Measurements from ENCODE around the gene GFRA4.

GFRA4 gene

DNA sequence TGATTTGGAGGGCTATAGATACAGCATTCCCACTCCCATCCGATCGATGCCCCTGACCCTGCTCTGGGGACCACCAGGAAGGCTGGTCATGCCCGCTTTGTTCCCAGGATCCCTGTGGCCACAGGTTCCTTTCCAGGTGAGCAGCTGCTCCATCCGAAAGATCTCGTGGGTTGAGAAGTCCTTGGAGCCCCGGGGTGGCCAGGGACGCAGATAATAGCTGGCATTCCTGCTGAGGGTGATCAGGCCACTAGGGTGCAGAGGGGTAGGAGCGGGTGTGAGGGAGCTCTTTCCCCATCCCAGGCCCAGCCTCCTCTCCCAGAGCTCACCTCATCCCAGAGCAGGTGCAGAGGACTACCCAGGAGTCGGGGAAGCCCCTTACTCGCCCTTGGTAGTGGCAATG, 11.2 kb upstream of the GFRA4 start:
- DNase-seq (ENCODE audit: low read depth in 2 of 2) = no peak

DNA sequence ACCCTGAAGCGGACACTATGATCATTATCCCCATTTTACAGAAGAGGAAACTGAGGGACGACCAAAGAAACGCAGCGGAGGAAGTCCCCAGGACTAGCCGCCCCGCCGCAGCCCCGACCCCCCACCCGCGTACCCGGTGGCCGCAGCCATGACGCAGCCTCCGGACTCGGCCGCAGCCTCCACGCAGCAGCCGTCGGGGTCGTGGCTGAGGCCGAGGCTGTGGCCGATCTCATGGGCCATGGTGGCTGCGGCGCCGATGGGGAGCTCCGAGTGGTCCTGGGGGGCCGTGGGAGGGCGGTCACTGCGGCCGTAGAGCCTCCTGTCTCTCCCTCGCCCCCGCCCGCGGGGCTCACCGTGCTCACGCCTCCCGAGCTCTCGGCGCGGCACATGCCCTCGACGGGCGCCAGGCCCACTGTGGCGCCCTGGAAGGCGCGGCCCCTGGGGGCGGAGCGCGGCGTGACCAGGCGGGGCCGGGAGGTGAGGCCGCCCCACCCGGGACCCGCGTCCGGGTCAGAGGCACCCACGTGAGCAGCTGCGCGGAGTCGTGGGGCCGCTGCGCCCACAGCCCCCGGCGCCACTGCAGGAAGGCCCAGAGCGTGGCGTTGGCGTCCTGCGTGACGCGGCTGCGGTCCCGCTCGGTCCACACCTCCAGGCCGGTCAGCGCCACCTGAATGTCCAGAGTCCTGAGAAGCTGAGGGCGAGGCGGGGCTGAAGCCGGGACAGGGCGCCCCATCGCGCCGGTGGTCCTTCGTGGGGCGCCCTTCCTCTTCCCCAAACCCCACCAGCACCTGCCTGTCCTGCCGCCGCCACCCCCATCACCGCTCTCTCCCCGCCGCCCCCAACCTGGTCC, 10.2 kb upstream of the GFRA4 start:
- DNase-seq (ENCODE audit: low read depth in 2 of 2) = no peak

DNA sequence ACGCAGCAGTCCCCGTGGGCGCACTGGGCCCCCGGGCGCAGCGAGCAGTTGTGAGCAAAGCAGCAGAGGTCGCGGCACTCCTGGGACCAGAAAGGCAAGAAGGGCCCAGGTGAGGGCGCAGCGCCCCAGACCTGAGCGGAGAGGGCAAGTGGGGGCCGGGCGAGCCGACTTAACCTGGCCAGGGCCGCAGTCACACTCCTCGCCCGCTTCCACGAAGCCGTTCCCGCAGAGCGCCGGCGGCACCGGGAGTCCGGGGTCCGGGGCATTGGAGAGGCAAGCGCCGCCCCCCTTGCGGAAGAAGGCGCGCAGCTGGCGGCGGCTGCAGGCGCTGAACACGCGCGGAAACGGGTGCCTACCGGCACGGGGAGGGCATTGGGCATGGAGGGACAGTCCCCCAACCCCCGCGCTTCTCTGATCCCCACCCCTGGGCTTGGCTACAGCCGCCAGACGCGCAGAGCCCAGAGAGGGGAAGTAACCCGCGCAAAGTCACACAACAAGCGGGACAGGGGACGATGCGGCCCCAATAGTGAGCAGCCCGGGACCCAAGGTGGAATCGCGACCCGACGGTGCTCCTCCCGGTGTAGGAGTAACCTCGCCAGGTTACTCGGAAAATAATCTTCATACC, 9.5 kb upstream of the GFRA4 start:
- DNase-seq (ENCODE audit: low read depth in 2 of 2) = no peak

DNA sequence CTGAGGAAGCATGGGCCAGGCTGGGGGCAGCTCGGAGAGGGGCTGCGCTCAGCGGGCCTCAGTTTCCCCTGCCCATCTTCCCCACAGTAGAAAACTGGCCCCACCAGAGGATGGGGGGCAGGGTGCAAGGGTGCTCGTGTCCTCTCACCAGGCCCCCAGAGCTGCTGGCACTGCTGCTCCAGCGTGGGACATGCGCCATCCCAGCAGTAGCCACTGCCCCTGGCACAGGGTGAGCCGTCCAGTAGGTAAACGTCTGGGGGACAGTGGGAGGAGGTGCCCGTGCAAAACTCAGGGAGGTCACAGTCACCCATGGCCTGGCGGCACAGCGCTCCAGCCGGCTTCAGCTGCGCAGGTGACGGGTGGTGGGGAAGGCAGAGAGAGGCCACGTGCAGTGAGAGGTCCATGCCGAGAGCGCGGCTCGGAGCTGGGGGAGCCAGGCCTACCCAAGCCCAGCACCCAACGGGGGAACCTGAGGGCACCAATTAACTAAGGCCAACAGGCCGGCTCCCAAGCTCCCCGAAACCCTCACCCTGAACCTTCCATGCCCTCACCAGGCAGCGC, 8.9 kb upstream of the GFRA4 start:
- DNase-seq (ENCODE audit: low read depth in 2 of 2) = no peak

DNA sequence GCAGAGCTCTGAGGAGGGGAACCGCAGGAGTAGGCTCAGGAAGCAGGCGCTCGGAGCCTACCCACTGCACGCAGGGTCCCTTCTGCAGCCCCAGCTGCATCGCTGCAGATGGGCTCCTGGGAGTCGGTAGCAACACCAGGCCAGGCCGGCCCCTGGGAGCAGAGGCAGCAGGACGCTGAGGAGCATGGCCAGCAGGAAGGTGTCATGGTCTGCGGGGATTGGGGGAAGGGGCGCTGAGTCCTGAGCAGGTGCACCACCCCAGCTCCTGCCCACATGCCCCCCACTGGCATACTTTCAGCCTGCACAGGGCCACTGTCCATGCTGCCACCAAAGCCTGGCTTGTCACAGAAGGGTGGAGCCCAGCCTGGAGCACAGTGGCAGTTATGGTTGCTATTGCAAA, 7.7 kb upstream of the GFRA4 start:
- no peak for DNase-seq (ENCODE audit: low read depth in 2 of 2)

DNA sequence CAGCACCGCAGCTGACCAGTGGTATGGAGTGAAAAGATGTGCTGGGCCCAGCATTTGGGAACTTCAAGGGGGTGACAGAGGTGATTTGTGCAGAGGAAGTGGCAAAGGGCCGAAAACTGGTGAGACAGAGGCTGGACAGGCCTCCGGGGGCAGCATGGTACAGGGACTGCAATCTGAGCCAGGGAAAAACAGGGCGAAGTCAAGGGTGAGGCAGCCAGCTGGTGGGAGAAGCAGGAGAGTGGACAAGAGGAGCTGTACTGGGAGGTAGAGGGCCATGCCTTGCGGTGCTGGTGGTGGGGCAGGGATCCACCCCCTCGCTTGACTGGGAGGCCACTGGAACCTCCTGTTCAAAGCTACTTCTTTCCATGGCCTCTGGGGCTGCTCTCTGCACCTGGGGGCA, 7.3 kb upstream of the GFRA4 start:
- DNase-seq (ENCODE audit: low read depth in 2 of 2) = no peak

DNA sequence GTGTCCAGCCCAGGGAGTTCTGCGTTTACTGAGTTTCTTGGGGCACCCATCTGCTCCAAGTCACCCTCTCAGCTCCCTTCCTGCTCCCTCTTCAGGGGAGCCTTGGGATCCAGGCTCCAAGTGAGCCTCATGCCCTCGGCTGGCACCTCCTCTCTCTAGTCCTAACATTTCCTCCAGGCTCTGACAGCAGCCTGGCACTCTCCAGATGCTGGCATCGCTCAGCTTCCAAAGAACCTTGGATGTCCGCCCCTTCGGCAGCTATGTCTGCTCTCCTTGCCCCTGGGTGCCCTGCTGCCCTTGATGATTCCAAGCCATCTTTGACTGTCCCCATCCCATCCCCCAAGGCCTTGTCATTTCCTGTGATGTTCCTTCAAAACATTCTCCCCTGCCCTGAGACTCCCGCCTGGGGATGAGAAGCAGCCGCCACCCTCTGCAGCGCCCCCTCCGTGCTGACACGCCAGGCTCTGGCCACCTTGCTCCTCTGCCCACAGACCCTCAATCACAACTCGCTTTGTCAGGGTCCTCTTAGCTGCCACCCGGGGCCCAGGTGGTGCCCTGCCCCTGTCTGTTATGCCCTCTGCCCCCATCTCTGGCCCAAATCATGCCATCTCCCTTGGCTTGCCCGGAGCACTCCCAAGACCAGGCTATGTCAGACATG, 6.6 kb upstream of the GFRA4 start:
- no peak for DNase-seq (ENCODE audit: low read depth in 2 of 2)

DNA sequence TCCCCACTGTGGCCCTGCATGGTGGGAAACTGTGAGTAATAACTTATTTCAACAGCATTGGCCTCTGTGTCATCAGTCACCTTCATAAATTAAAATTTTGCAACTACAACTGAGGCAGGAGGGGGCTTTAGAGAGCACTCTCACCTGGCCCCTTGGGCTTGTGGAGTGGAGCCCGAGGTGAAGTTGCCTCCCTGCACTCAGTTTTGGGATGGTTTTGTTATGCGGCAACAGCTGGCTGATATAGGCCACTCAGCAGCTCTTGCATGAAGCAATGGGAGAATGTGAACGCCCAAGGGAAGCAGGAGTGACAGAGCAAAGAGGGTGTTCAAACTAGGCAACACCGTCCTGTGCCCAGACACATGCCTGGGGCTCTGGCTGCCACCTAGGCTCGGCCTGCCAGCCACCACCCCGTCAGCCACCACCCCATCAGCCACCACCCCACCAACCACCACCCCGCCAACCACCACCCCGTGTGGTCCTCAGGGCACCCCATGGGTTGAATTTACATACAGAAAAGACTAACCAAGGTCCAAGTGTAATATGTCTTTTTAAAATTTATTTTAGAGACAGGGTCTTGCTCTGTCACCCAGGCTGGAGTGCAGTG, 4.3 kb upstream of the GFRA4 start:
- DNase-seq (ENCODE audit: low read depth in 2 of 2) = no peak

DNA sequence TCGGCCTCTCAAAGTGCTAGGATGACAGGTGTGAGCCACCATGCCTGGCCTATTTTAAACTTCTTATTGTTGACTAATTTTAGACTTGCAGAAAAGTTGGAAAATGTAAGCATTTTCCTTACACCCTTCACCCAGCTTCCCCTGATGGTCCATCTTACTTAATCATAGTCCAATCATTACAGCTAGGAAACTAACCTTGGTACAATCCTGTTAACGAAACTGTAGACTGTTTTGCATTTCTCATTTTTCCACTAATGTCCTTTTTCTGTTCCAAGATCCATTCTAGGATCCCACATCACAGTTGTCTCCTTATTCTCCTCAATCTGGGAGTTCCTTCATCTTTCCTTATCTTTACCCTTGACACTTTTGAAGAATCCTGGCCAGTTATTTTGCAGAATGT, 659 bp upstream of the GFRA4 start:
- DNase-seq (ENCODE audit: low read depth in 2 of 2) = no peak

DNA sequence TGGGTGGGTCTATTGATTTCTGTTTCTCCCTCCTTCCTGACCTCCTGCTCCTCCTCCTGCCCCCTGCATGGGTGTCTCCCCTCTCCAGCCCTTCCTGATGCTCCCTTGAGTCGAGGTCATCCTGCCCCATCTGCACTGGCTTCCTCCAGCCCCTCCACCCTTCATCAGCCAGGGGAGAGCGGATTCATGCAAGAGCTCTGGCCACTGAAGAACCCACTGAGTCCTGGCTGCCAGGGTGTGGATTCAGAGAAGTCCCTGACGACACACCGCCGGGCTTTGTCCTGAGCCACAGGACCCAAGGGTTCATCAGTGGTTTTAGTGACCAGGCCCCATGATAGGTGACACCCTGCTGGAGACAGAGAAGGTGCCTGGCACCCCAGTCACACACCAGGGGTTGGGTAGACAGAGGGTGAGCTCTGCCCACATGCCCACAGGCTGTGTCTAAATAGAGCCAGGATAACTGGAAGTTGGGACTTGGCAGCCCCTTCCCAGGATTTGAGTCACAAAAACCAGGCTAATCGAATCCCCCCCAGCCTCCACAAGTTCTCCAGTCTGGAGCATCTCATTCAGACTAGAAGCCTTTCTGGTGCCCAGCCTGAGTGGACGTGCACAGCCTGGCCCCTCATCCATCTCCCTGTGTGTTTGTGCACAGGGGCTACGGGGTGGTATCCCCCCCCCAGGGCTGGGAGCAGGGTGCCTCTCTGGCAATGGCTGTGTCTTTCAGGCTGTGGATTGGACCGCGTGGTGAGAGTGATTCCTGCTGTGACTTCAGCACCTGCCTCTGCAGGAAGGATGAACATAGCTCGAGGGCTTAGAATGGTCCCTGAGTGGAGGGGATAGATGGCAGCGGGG, 1.2 kb downstream of the GFRA4 start:
- no peak for DNase-seq (ENCODE audit: low read depth in 2 of 2)

DNA sequence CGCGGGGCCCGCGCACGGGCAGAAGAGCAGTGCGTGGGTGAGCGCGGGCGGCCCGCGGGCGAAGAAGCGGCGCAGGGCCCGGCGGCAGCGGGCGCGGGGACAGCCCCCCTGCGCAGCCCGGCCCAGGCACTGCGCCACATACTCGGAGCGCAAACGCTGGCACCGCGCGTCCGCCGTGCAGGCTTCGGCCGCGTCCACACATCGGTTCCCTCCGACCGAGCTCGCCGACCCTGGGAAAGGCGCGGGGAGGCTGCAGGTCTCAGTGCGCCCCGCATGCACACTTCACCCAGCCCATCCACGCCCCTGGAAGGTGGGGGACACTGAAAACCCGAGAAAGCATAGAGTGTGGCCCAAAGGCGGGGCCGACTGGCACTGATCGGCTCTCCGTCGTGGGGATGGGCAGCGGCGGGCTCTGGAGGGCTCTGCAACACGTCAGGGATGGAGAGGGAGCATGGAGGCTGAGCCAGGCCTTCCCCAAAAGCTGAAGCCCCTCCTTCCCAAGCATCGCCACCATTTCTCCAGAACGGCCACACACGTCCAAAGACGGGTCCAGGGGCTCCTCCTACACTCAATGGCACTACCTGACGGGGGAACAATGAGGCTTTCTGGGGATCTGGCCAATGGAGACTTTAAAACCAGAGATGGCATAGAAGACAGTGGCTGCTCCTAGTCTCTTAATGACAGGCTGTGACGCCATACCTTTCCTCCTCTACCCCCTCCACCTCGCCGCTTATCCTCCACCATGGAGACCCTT, 2.0 kb downstream of the GFRA4 start:
- DNase-seq (ENCODE audit: low read depth in 2 of 2) = no peak

DNA sequence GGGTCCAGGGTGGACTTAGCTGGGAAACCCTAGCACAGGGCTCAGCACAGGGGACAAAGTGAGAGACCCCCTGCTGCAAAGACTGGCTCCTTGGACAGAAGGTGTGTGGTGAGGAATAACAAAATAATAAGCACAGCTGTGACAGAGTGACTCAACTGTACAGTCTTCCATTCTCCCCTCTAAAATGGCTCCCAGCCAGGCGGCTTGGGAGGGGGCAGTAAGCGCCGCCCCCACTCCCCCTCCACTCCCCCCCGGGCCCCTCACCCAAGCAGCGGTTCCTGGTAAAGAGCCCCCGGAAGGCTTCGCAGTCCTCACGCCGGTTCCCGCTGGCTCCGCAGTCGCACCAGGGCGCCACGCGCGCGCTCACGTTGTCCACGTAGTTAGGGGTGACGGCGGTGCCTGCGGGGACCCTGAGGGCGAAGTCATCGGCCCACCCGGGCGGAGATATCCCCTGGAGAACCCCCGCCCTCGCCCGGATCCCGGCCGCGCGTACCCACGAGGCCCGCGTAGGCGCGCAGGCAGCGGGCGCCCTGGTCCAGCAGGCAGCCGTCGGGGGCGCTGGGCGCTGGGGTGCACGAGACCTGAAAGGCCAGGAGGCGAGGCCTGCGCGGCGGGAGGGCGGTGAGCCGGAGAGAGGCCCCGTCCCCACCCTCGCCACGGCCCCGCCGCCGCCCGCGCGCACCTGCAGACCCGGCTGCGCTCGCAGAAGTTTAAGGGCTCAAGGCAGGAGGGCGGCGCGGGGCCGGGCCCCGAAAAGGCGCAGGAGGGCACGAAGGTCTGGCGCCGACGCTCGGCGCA, 2.7 kb downstream of the GFRA4 start:
- DNase-seq (ENCODE audit: low read depth in 2 of 2) = no peak

DNA sequence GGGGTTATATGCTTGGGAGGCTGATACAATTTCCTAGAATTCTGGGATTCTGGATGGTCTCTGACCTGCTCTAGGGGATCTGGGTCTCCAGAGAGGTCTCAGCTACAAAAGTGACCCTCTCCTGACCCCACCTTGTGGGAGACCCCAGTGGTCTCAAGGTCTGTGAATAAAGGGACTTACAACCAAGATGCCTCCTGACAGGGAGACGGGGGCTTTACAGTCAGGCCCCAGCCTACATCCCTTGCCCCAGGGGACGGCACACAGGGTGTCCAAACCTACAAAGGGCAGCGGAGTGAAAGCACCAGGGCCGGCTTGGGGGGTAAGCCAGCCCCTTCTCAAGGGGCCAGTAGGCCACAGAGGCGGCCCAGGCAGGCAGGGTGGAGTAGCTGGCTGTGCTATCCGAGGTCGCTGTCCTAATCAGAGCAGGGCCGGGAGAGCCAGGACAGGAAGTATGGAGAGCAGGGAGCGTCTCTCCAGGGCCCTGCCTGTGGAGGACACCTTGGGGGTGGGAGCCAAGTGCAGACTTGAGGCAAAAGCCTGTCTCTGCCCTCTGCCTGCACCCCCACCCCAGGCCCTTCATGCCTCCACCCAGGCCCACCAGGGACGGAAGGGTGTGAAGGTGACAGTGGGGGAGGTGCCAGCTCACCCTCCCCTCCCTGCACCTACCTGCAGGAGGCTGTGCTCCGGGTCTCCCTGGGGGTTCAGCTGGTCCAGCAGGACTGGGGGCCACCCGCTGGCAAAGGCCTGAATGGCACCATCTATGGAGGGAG, 3.5 kb downstream of the GFRA4 start:
- no peak for DNase-seq (ENCODE audit: low read depth in 2 of 2)

DNA sequence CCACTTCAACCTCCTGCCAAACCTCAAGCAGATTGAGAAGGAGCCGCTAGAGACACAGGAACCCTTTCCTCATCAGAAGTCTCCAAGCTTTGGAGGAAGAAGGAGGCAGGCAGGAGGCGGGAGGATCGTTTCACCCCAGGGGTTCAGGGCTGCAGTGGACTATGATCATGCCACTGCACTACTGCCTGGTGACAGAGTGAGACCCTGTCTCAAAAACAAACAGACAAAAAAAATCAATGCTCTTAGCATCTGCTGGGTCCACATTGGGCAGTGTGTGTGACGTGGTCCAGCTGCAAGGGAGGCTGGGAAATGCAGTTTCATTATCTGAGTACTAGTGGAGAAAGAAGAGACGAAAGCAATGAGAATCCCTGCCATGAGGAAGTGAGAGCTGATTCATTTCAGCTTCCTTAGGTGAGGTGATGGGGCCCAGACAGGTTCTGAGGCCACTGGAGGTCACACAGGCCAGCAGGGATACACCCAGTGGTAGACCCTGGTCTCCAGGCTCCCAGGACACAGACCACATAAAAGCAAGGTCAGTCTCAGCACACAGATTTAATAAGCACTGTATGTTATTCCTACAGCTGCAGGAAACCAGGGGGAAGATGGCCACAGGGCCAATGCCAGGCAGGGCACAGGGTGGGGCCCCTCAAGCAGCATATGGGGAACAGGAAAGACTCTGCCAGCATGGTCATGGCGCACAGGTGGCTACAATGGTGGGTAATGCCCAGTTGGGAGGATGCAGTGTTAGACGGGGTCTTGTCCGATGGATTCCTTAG, 4.3 kb downstream of the GFRA4 start:
- DNase-seq (ENCODE audit: low read depth in 2 of 2) = no peak

DNA sequence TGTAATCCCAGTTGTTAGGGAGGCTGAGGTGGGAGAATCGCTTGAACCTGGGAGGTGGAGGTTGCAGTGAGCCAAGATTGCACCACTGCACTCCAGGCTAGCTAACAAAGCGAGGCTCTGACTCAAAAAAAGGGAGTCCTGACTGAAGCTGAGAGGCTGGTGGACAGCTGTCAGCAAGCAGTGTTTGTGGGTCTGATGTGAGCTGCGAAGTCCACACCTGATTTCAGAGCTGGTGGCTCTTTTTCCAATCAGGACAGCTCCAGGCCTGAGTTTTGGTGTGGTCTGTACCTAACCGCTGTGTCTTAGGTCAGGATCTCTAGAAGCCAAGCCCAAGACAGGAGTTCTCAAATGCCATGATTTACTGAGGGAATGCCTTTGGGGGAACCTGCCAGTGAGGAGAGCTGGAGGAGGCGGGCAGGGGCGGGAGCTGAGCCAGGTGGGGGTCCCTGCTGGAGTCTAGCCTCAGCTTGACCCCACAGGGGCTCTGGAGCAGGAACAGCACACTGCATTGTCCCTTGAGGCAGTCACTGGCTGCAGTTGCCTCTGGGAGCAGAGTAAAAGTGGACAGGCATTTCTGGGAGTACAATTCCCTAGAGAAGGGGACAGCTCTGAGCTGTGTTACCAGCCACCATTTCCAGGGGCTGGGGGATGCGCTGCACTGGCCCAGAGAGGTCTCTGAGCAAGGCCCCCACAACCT, 5.0 kb downstream of the GFRA4 start:
- no peak for DNase-seq (ENCODE audit: low read depth in 2 of 2)

DNA sequence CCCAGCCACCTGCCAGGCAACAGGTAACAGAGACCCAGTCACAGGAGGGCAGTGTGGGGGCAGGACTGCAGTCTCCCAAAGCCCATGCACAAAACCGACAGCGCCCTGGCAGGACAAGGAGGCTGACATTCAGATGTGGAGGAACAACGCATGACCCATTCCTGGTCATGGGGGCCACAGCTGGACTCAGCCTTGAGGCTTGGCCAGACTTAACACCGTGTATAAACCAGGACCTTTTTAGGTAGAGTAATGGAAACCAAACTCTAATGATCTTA, 8.1 kb downstream of the GFRA4 start:
- no peak for DNase-seq (ENCODE audit: low read depth in 2 of 2)

DNA sequence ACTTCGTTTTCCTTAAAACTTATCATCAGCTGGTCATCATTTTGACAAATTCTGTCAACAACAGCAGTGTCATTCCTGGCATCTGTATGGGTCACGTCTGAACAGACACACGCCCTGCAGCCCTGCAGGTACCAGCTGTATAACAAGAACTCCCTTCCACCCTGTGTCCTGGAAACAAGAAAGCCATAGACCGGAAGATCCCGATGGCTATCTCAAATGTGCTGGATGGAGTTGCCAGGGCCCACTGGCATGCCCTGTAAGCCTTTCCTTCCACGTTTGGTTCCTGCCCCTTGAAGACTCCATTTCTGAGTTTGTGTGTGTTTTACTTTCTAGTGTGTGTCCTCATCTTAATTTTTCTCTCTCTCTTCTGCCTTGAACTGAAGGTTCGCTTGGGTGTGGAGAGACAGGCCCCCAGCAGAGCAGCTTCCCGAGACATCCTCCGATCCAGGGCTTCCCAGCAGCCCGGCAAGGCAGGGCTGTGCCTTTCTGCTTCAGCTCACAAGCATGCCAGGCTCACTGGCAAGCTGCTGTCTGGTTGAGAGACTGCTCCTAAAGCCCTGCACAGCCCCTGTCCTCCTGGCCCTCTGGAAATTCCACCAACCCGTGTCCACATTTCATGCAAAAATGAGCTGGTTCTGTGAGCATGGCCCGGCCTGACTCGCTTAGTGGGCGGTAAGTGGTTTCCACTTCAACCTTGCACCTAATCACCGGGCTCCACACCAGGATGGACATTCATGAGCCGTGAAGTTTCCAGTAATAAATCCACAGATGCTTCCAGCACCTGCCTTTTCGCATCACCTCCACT, 8.7 kb downstream of the GFRA4 start:
- no peak for DNase-seq (ENCODE audit: low read depth in 2 of 2)
